Loucy (cell line): ENCODE data around the gene ADARB1.

ENCODE experiments used
- H2AFZ ChIP-seq: fragments of 200-600 bp; sonication (generic); 2 replicates; pipeline ENCODE4 v1.6.0; 2016; ENCODE audit warnings: antibody characterized with exemption, mild to moderate bottlenecking, low read length, moderate library complexity
- H3F3A ChIP-seq: fragments of 200-600 bp; 2 replicates; pipeline ENCODE4 v1.6.0; 2016; ENCODE audit warnings: antibody characterized with exemption, low read depth, mild to moderate bottlenecking
- H3K27me3 ChIP-seq: fragments of 200-600 bp; sonication (generic); 2 replicates; pipeline ENCODE4 v1.6.1; 2014; ENCODE audit warnings: low read length, mild to moderate bottlenecking; ENCODE audit not compliant: insufficient read depth, poor library complexity, severe bottlenecking
- H3K36me3 ChIP-seq: fragments of 200-600 bp; sonication (generic); 2 replicates; pipeline ENCODE4 v1.6.1; 2016; ENCODE audit warnings: low read length; ENCODE audit not compliant: insufficient read depth
- H3K4me1 ChIP-seq: fragments of 200-600 bp; sonication (generic); 2 replicates; pipeline ENCODE4 v1.5.1; 2014; ENCODE audit warnings: low read length, mild to moderate bottlenecking; ENCODE audit not compliant: insufficient read depth, poor library complexity, severe bottlenecking
- H3K4me2 ChIP-seq: fragments of 200-600 bp; sonication (generic); 2 replicates; pipeline ENCODE4 v1.6.0; 2014; ENCODE audit warnings: antibody characterized with exemption, low read length, low read depth, mild to moderate bottlenecking; ENCODE audit not compliant: poor library complexity, severe bottlenecking
- H3K4me3 ChIP-seq: fragments of 200-600 bp; sonication (generic); 2 replicates; pipeline ENCODE4 v1.5.1; 2014; ENCODE audit warnings: low read length, mild to moderate bottlenecking, mixed read lengths; ENCODE audit not compliant: poor library complexity, severe bottlenecking
- H3K79me2 ChIP-seq: fragments of 200-600 bp; sonication (generic); 2 replicates; pipeline ENCODE4 v1.6.1; 2014; ENCODE audit warnings: low read length; ENCODE audit not compliant: insufficient read depth
- H3K9ac ChIP-seq: fragments of 200-600 bp; sonication (generic); 2 replicates; pipeline ENCODE4 v1.6.0; 2014; ENCODE audit warnings: mild to moderate bottlenecking, low read depth, low read length, moderate library complexity; ENCODE audit not compliant: poor library complexity, severe bottlenecking
- H3K9me2 ChIP-seq: fragments of 200-600 bp; sonication (generic); replicated peaks from 2 replicates; pipeline ENCODE4 v1.6.1; 2016; ENCODE audit warnings: low read depth, low read length, mixed read lengths
- H3K9me3 ChIP-seq: fragments of 200-600 bp; sonication (generic); 2 replicates; pipeline ENCODE4 v1.6.1; 2014; ENCODE audit warnings: mild to moderate bottlenecking, antibody characterized with exemption, low read length, low read depth; ENCODE audit not compliant: insufficient read depth
- H4K20me1 ChIP-seq: fragments of 200-600 bp; sonication (generic); 2 replicates; pipeline ENCODE4 v1.6.0; 2014; ENCODE audit warnings: antibody characterized with exemption, low read length, mild to moderate bottlenecking; ENCODE audit not compliant: insufficient read depth, poor library complexity, severe bottlenecking
- CTCF ChIP-seq: fragments of 200-600 bp; sonication (generic); conservative IDR thresholded peaks from 2 replicates; pipeline ENCODE4 v1.5.1; 2014; ENCODE audit warnings: mild to moderate bottlenecking, antibody characterized with exemption, low read length
- EZH2phosphoT487 ChIP-seq: fragments of 200-600 bp; IDR thresholded peaks from 2 replicates; pipeline ENCODE4 v1.6.1; 2018; ENCODE audit warnings: antibody characterized with exemption, mild to moderate bottlenecking, moderate library complexity, borderline replicate concordance

Gene ADARB1

GRCh38 chr21:45097827-45098387 is 23.5 kb downstream of the ADARB1 start:
- Histone ChIP-seq H3K4me1 (peaks cover 32% of the 10 kb centered on the region), H3K9ac (no peak overlapping the region), H2AFZ (no peak overlapping the region), H3K27me3 (no peaks in the 10 kb centered on the region), H4K20me1 (no peaks in the 10 kb centered on the region), H3K36me3 (no peaks in the 10 kb centered on the region), H3K9me3 (no peaks in the 10 kb centered on the region), H3K4me3 (no peak overlapping the region), H3K79me2 (peaks cover 66% of the 10 kb centered on the region), H3K4me2 (no peak overlapping the region), H3F3A (no peaks in the 10 kb centered on the region), H3K9me2 (no peaks in the 10 kb centered on the region)
- no peak for TF ChIP-seq EZH2phosphoT487
- no peak for TF ChIP-seq CTCF

- Histone ChIP-seq H3K9me3 (no peaks in the 10 kb centered on the region), H3K4me1 (peaks cover 25% of the 10 kb centered on the region), H3K9me2 (no peaks in the 10 kb centered on the region), H3K4me2 (no peak overlapping the region), H3K79me2 (peaks cover 60% of the 10 kb centered on the region; the same call in 1 of the 2 replicates), H3F3A (no peaks in the 10 kb centered on the region), H3K4me3 (no peak overlapping the region), H2AFZ (no peak overlapping the region), H3K27me3 (no peaks in the 10 kb centered on the region), H3K36me3 (no peaks in the 10 kb centered on the region), H3K9ac (no peak overlapping the region), H4K20me1 (no peaks in the 10 kb centered on the region)
- TF ChIP-seq EZH2phosphoT487 (no peak), CTCF (peak; percentile 77)
Measured at GRCh38 chr21:45098867-45099266, 24.5 kb downstream of the ADARB1 start.

GRCh38 chr21:45099571-45099970 is 25.2 kb downstream of the ADARB1 start:
- no peak overlapping the region for H3K4me2 ChIP-seq
- H3K27me3 ChIP-seq: no peaks in the 10 kb centered on the region
- peaks cover 58% of the 10 kb centered on the region; the same call in 1 of the 2 replicates for H3K79me2 ChIP-seq
- no peaks in the 10 kb centered on the region for H3K9me3 ChIP-seq
- no peaks in the 10 kb centered on the region for H3K36me3 ChIP-seq
- no peak overlapping the region for H3K4me3 ChIP-seq
- no peaks in the 10 kb centered on the region for H3F3A ChIP-seq
- no peaks in the 10 kb centered on the region for H4K20me1 ChIP-seq
- H3K9me2 ChIP-seq: no peaks in the 10 kb centered on the region
- no peak overlapping the region for H3K9ac ChIP-seq
- H3K4me1 ChIP-seq: peaks cover 25% of the 10 kb centered on the region
- TF ChIP-seq CTCF (no peak), EZH2phosphoT487 (no peak)
- no peak overlapping the region for H2AFZ ChIP-seq
